ENCODE data around the gene SYT7. TPM values are rescaled to one million over a fixed set of nuclear protein-coding genes. Genes with fewer than 3 reads are reported as not detected.

Gene SYT7
- polyA plus RNA-seq, 2 of the 4 experiments (the other 2 are of a cell fraction) = 0.37 to 1.0 TPM

GRCh38 chr11:61555978-61556377 lies 24.9 kb downstream of the SYT7 start (continued):
- no peak for TF ChIP-seq E2F6 (IDR thresholded peaks at IDR 0.05; ENCODE audit: borderline replicate concordance, low read depth)

GRCh38 chr11:61555051-61555969 lies 25.6 kb downstream of the SYT7 start:
- peak in 1 of 2 experiments; percentile 35 for DNase-seq (ENCODE audit: low read depth in 1 of 2, low spot score in 1 of 2)
- no peak for TF ChIP-seq ELK1 (IDR thresholded peaks at IDR 0.05; ENCODE audit: low read depth, low read length)
- no peak for TF ChIP-seq CBX2 (IDR thresholded peaks at IDR 0.05; ENCODE audit: borderline replicate concordance, low read depth)
- TF ChIP-seq KDM5A (IDR thresholded peaks at IDR 0.05) = no peak
- no peak for TF ChIP-seq RNF2 (IDR thresholded peaks at IDR 0.05; ENCODE audit: borderline replicate concordance, low read depth)
- TF ChIP-seq ZFP36 (IDR thresholded peaks at IDR 0.05; ENCODE audit: borderline replicate concordance, partially characterized antibody) = no peak
- TF ChIP-seq RARB (CRISPR knock-in tag; IDR thresholded peaks at IDR 0.05) = no peak
- TF ChIP-seq EHF (CRISPR knock-in tag; IDR thresholded peaks at IDR 0.05) = no peak
- TF ChIP-seq RFX5 (IDR thresholded peaks at IDR 0.05) = no peak
- TF ChIP-seq ZC3H11A (IDR thresholded peaks at IDR 0.05) = no peak
- TF ChIP-seq CHD2 (IDR thresholded peaks at IDR 0.05; ENCODE audit: low read length, partially characterized antibody) = no peak
- no peak for TF ChIP-seq HOXA7 (CRISPR knock-in tag; IDR thresholded peaks at IDR 0.05)
- no peak for TF ChIP-seq TP53 (CRISPR knock-in tag; IDR thresholded peaks at IDR 0.05)
- TF ChIP-seq HOXB5 (CRISPR knock-in tag; IDR thresholded peaks at IDR 0.05) = no peak
- no peak for TF ChIP-seq SREBF2 (IDR thresholded peaks at IDR 0.05)
- TF ChIP-seq FOXS1 (CRISPR knock-in tag; IDR thresholded peaks at IDR 0.05) = no peak
- TF ChIP-seq JUNB (IDR thresholded peaks at IDR 0.05) = no peak
- TF ChIP-seq CEBPB (IDR thresholded peaks at IDR 0.05) = no peak
- TF ChIP-seq GATA3 (IDR thresholded peaks at IDR 0.05; ENCODE audit: borderline replicate concordance) = no peak
- no peak for TF ChIP-seq ATOH8 (CRISPR knock-in tag; IDR thresholded peaks at IDR 0.05; ENCODE audit: low read depth)
- TF ChIP-seq MAX (IDR thresholded peaks at IDR 0.05) = no peak
- H3K4me2 ChIP-seq = peak overlapping the region; percentile 63
- no peak for FAIRE-seq
- no peaks in the 10 kb centered on the region for H3K9me3 ChIP-seq
- CTCF ChIA-PET = interaction anchor here (1.4 to 5.6 kb wide), 3 partner anchors 12 to 38 kb away, joined by 3 to 27 read pairs (median 6); no protein-coding TSS in a partner anchor
- H3K27ac ChIP-seq = no peak overlapping the region
- POLR2A ChIA-PET = no interaction called here
- 0 out of 3 replicates have a peak overlapping the region, but pooled peaks have one; percentile 2 for H3K4me3 ChIP-seq
- WGBS (ENCODE audit: missing lambda C conversion rate) = 24% methylated on average over 28 of the region's 57 CpGs
- H3K4me1 ChIP-seq = peaks cover 14% of the 10 kb centered on the region
- ATAC-seq = peak; percentile 4 to 56; a peak in 3 of 6 replicates
